Activated CD8-positive, alpha-beta T cell treated with anti-CD3 and anti-CD28 coated beads for 36 hours (primary cell): ENCODE results near the gene EFCAB8. TPM values are rescaled to one million over a fixed set of nuclear protein-coding genes. Genes with fewer than 3 reads are reported as not detected.

Experiments used
- ATAC-seq: fragments of 200-7000 bp; cut with Tn5 transposase; one replicate; pipeline ENCODE4 v1.10.0; 2021; ENCODE audit warnings: mild to moderate bottlenecking, moderate library complexity
- CTCF ChIA-PET: fragments of 350-600 bp; sonication (Branson Sonifier 250); formaldehyde crosslinking; loops from one replicate; lab custom pipeline; 2021; ENCODE audit warnings: antibody characterized with exemption; lab: Charles Lee
- POLR2A ChIA-PET: fragments of 350-600 bp; sonication (Branson Sonifier 250); formaldehyde crosslinking; loops from one replicate; lab custom pipeline; 2021; ENCODE audit warnings: antibody characterized with exemption; lab: Charles Lee
- DNase-seq: peaks from one replicate; pipeline ENCODE4 v3.0.0-alpha.2; 2020
- H3K27ac Mint-ChIP-seq: one replicate; pipeline ENCODE4 v1.8.0; 2021; ENCODE audit warnings: mild to moderate bottlenecking, mixed read lengths
- H3K27me3 Mint-ChIP-seq: one replicate; pipeline ENCODE4 v1.8.0; 2021; ENCODE audit warnings: mixed read lengths
- H3K36me3 Mint-ChIP-seq: one replicate; pipeline ENCODE4 v1.8.0; 2021; ENCODE audit warnings: low read depth, mixed read lengths
- H3K4me1 Mint-ChIP-seq: one replicate; pipeline ENCODE4 v1.8.0; 2021; ENCODE audit warnings: low read depth, mixed read lengths
- H3K4me3 Mint-ChIP-seq: one replicate; pipeline ENCODE4 v1.8.0; 2021; ENCODE audit warnings: mild to moderate bottlenecking, moderate library complexity, mixed read lengths
- H3K9me3 Mint-ChIP-seq: one replicate; pipeline ENCODE4 v1.8.0; 2021; ENCODE audit warnings: mixed read lengths
- intact Hi-C: fragments of 100-400 bp; cut with micrococcal nuclease; formaldehyde crosslinking; loops from one replicate; pipeline ENCODE4 v1.10.0; 2022
- total RNA-seq, 2 experiments: library from RNA; stranded (reverse); gene quantifications; one replicate each; pipeline ENCODE4 v1.2.3, GENCODE V29; 2021
- TF ChIP-seq, protein P1 (sequence below): fragments of 200-600 bp; IDR thresholded peaks from one replicate; pipeline ENCODE4 v1.8.0; 2022; ENCODE audit warnings: antibody characterized with exemption, mild to moderate bottlenecking

The EFCAB8 gene
- total RNA-seq, 2 experiments from 2014 or later: 0.89 to 0.92 TPM

DNA sequence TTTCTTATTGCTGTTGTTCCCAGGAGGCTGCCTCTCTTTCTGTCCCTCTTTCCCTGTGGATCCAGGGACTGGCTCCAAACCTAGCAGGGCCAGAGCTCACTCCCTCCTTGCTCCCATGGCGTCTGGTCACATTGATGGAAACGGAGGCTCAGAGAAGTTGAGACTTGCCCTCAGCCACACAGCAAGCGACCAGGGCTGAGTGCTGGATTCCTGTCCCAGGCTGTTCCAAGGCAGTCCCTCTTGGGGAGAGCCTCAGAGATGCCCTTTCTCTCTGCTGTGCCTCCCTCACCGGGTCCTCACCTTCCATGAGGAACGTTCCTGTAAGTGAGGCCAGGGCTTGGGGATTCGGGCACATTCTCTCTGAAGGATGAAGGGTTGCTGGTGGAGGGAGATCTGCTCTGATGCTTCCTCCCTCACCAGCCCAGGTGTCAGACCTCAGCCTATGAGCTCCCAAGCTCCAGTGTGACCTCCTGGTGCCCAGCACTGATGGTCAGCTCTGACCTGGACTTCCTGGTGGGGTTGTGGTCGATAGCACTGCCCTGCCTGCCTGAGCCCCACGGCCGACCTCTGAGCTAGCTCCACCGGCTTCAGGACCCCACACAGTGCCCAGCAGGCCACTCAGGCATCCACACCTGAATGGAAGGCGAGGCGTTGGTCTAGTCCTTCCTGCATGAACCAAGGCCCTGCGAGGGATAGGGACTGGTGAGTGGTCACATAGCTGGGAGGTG lies 118.7 kb downstream of the EFCAB8 start:
- ChIA-PET POLR2A (interaction anchor here (0.9 to 1.9 kb wide), 3 partner anchors 10 to 16 kb away, joined by 3 to 12 read pairs (median 5); no protein-coding TSS in a partner anchor), CTCF (interaction anchor here (1.0 to 2.4 kb wide), 5 partner anchors 17 to 76 kb away, joined by 3 to 6 read pairs (median 3); partner anchors contain the start of gene SUN5)
- Mint-ChIP-seq H3K9me3 (peaks cover 10% of the 10 kb centered on the region), H3K27ac (no peak overlapping the region), H3K27me3 (no peaks in the 10 kb centered on the region), H3K4me3 (no peak overlapping the region), H3K36me3 (peaks cover 20% of the 10 kb centered on the region), H3K4me1 (peaks cover 39% of the 10 kb centered on the region)
- no peak for DNase-seq
- TF ChIP-seq, protein P1, sequence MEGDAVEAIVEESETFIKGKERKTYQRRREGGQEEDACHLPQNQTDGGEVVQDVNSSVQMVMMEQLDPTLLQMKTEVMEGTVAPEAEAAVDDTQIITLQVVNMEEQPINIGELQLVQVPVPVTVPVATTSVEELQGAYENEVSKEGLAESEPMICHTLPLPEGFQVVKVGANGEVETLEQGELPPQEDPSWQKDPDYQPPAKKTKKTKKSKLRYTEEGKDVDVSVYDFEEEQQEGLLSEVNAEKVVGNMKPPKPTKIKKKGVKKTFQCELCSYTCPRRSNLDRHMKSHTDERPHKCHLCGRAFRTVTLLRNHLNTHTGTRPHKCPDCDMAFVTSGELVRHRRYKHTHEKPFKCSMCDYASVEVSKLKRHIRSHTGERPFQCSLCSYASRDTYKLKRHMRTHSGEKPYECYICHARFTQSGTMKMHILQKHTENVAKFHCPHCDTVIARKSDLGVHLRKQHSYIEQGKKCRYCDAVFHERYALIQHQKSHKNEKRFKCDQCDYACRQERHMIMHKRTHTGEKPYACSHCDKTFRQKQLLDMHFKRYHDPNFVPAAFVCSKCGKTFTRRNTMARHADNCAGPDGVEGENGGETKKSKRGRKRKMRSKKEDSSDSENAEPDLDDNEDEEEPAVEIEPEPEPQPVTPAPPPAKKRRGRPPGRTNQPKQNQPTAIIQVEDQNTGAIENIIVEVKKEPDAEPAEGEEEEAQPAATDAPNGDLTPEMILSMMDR: no peak
- no peak for ATAC-seq
- intact Hi-C loops: no loop called here

DNA sequence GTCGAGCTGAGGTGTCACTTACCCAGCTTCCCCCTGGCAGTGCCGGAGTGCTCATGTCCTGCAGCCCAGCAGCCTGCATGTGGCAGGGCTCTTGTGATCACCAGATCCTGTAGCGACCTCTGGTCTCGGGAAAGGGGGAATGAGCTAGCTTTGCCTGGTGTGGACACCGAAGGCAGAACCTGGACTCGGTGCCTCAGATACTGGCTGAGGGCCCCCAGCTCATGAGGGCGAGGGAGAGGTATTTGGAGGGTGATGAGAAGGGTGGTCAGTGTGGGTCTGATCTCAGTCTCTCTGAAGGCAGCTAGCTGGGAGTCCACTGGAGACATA lies 119.2 kb downstream of the EFCAB8 start:
- Mint-ChIP-seq H3K36me3 (peaks cover 18% of the 10 kb centered on the region), H3K27me3 (no peaks in the 10 kb centered on the region), H3K4me3 (no peak overlapping the region), H3K9me3 (peaks cover 10% of the 10 kb centered on the region), H3K27ac (no peak overlapping the region), H3K4me1 (peaks cover 33% of the 10 kb centered on the region)
- TF ChIP-seq, protein P1: no peak
- intact Hi-C loops: no loop called here
- DNase-seq (no peak), ATAC-seq (no peak)
- ChIA-PET CTCF (interaction anchor here (1.2 to 2.4 kb wide), 3 partner anchors 16 to 33 kb away, joined by 3 to 6 read pairs (median 6); partner anchors contain the start of gene SUN5), POLR2A (interaction anchor here (0.9 to 1.0 kb wide), 2 partner anchors 13 to 17 kb away, joined by 3 to 5 read pairs; no protein-coding TSS in a partner anchor)

DNA sequence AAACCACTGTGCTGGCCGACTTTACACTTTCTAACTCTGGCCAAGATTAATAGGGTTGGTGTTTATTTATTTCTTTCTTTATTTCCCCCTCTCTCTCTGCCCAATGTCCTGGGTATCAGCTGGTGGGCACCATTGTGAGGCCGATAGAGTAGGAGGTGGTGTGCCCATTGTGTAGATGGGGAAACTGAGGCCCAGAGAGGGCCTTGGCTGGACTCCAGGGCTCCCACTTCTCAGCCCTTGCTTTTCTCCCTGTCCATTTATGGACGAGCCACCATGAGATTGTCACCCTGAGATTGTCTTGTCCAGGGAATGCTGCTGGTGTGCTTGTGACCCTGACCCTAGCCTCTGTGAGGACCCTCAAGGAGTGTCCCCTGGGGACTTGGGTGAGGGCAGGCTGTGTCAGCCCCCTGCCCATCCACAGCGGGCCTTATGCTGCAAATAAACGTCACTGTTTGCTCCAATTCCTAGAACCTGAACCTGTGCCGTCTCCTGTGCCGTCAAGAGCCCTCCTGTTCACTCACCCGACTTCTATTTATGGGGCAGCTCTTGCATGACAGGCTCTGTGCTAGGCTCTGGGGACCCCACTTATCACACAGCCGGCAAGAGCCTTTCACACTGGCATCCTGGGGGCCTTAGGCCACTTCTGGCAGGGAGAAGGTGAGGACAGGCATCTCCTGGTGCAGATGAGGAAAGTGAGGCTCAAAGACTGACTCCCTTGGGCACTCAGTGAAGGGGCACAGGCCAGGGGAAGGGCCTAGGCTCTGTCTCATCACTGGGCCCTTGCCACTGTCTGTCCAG lies 120.7 kb downstream of the EFCAB8 start:
- ChIA-PET CTCF (interaction anchor here (2.4 kb wide), 1 partner anchor 25 kb away, joined by 6 read pairs; the partner anchor contains the start of gene SUN5), POLR2A (no interaction called here)
- DNase-seq (no peak), ATAC-seq (no peak)
- TF ChIP-seq, protein P1: no peak
- Mint-ChIP-seq H3K4me3 (no peak overlapping the region), H3K36me3 (peaks cover 15% of the 10 kb centered on the region), H3K27me3 (no peaks in the 10 kb centered on the region), H3K4me1 (peaks cover 19% of the 10 kb centered on the region), H3K27ac (no peak overlapping the region), H3K9me3 (peaks cover 10% of the 10 kb centered on the region)
- intact Hi-C loops: no loop called here

DNA sequence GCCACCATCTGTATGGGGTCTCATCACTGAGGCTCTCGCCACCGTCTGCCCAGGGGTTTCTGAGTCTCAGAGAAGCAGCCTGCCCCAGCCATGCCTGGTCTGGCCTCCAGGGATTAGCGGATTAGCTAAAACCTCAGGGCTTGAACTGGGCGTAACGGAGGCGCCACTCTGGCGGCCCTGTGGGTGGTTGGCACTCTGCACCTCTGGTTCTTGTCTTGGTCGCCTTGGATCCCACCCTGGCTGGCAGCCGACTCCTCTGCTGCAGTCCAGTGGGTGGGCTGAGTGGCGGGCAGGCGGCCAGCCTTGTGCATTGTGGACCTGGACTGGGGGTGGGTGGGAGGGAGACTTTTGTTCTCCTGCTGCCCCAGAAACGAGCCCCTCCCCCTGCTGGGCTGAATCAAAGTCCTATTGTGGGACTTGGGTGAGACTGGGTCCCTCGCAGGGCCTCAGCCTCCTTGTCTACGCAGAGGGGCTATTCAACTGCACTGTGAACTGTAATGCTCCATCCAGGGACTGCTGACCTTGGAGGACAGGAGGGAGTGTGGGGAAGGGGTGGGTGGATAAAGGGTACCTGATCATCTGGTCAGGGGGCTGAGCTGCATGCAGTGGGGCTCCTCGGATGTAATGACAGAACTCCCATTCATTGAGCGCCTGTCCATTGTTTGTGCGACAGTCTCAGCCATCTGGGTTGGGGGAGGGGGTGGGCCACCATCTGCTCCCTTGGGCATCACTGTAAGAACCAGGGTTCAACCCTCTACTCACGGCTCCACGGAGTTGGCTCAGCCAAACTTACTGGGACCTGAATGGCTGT lies 121.6 kb downstream of the EFCAB8 start:
- TF ChIP-seq, protein P1: no peak
- Mint-ChIP-seq H3K9me3 (peaks cover 7% of the 10 kb centered on the region), H3K4me3 (no peak overlapping the region), H3K4me1 (peaks cover 12% of the 10 kb centered on the region), H3K27me3 (no peaks in the 10 kb centered on the region), H3K27ac (no peak overlapping the region), H3K36me3 (peaks cover 11% of the 10 kb centered on the region)
- intact Hi-C loops: no loop called here
- DNase-seq: no peak
- POLR2A ChIA-PET: interaction anchor here (1.1 kb wide), 1 partner anchor 10 kb away, joined by 3 read pairs; no protein-coding TSS in a partner anchor
- CTCF ChIA-PET: no interaction called here
- ATAC-seq: no peak
